Keratinocyte (primary cell): ENCODE measurements around the gene PNMA6F. TPM values are rescaled to one million over a fixed set of nuclear protein-coding genes. Genes with fewer than 3 reads are reported as not detected.

Source experiments
- DNase-seq: peaks from one replicate; pipeline ENCODE4 v3.0.0-alpha.2; 2011; ENCODE audit warnings: low read depth, missing footprints, low spot score
- FAIRE-seq: peaks from 2 replicates; lab custom pipeline; 2011; peaks lifted over from hg19 to GRCh38; lab: Jason Lieb, UNC
- H2AFZ ChIP-seq: 2 replicates; pipeline ENCODE4 v1.6.0; 2012; ENCODE audit warnings: low read length, control low read depth, inconsistent platforms; ENCODE audit not compliant: control insufficient read depth
- H3K27ac ChIP-seq: 2 replicates; pipeline ENCODE4 v1.5.1; 2011; ENCODE audit warnings: low read length; ENCODE audit not compliant: control insufficient read depth, insufficient read depth
- H3K27me3 ChIP-seq: 3 replicates; pipeline ENCODE4 v1.6.0; 2011; ENCODE audit warnings: low read length; ENCODE audit not compliant: control insufficient read depth, insufficient read depth; ENCODE audit errors: extremely low read depth
- H3K36me3 ChIP-seq, 2 experiments: 2 replicates in 1 of 2; 3 replicates in 1 of 2; pipeline ENCODE4 v1.5.1; 2011; ENCODE audit warnings: low read length in 2 of 2, mild to moderate bottlenecking in 1 of 2; ENCODE audit not compliant: control insufficient read depth in 2 of 2, insufficient read depth in 2 of 2; ENCODE audit errors: extremely low read depth in 1 of 2
- H3K4me1 ChIP-seq: 3 replicates; pipeline ENCODE4 v1.5.1; 2011; ENCODE audit warnings: low read length; ENCODE audit not compliant: control insufficient read depth, insufficient read depth; ENCODE audit errors: extremely low read depth
- H3K4me2 ChIP-seq: 3 replicates; pipeline ENCODE4 v1.6.0; 2011; ENCODE audit warnings: low read depth, low read length; ENCODE audit not compliant: control insufficient read depth, insufficient read depth; ENCODE audit errors: extremely low read depth
- H3K4me3 ChIP-seq, 3 experiments: fragments of 200-600 bp in 1 of 3; sonication (generic) in 1 of 3; 2 replicates in 2 of 3; 3 replicates in 1 of 3; pipeline ENCODE4 v1.5.1; 2011 to 2016; ENCODE audit warnings: low read length in 3 of 3, mild to moderate bottlenecking in 3 of 3, control low read depth in 2 of 3, inconsistent platforms in 1 of 3, low read depth in 1 of 3, mixed read lengths in 1 of 3, mixed run types in 1 of 3, moderate library complexity in 1 of 3; ENCODE audit not compliant: control insufficient read depth in 2 of 3, insufficient read depth in 2 of 3; ENCODE audit errors: extremely low read depth in 1 of 3
- H3K79me2 ChIP-seq: 2 replicates; pipeline ENCODE4 v1.6.0; 2012; ENCODE audit warnings: low read length; ENCODE audit not compliant: control insufficient read depth, insufficient read depth
- H3K9ac ChIP-seq: 3 replicates; pipeline ENCODE4 v1.6.0; 2011; ENCODE audit warnings: low read length; ENCODE audit not compliant: control insufficient read depth, insufficient read depth; ENCODE audit errors: extremely low read depth
- H3K9me1 ChIP-seq: 3 replicates; pipeline ENCODE4 v1.6.0; 2011; ENCODE audit warnings: low read length; ENCODE audit not compliant: control insufficient read depth, insufficient read depth; ENCODE audit errors: extremely low read depth
- H3K9me3 ChIP-seq: 2 replicates; pipeline ENCODE4 v1.5.1; 2012; ENCODE audit warnings: low read depth, low read length; ENCODE audit not compliant: control insufficient read depth
- H4K20me1 ChIP-seq: 3 replicates; pipeline ENCODE4 v1.6.0; 2011; ENCODE audit warnings: low read length; ENCODE audit not compliant: control insufficient read depth, insufficient read depth; ENCODE audit errors: extremely low read depth
- CTCF ChIP-seq, 3 experiments: IDR thresholded peaks in 1 of 3; conservative IDR thresholded peaks in 1 of 3; optimal IDR thresholded peaks in 1 of 3; 2 replicates in 2 of 3; 3 replicates in 1 of 3; pipeline versions ENCODE3 to v1.5.1; 2011; ENCODE audit warnings: low read length in 3 of 3, mild to moderate bottlenecking in 3 of 3, moderate library complexity in 2 of 3, control low read depth in 1 of 3, inconsistent platforms in 1 of 3; ENCODE audit not compliant: insufficient read depth in 2 of 3; ENCODE audit errors: extremely low read depth in 1 of 3
- EZH2 ChIP-seq: IDR thresholded peaks from one replicate; pipeline ENCODE4 v1.6.1; 2012; ENCODE audit warnings: inconsistent platforms, mild to moderate bottlenecking, low read length, moderate library complexity
- dilution Hi-C: fragments of 300-500 bp; cut with MboI; formaldehyde crosslinking; loops from one replicate; pipeline ENCODE4 v1.7.0; 2020; ENCODE audit warnings: low sequenced_read_pairs; ENCODE audit not compliant: extremely low pct_ligation_motif_present
- polyA plus RNA-seq, 5 experiments: library from polyadenylated mRNA; depleted of rRNA in 3 of 5; stranded (reverse) in 3 of 5; stranded (forward) in 1 of 5; unstranded in 1 of 5; fragments of >200 nt; gene quantifications; 1 replicate in 1 of 5; 2 replicates in 3 of 5; 3 replicates in 1 of 5; pipeline versions ENCODE4 v1.2.1 to v1.2.3, GENCODE V29; 2011 to 2012; ENCODE audit warnings: missing spikeins in 2 of 5, low read depth in 1 of 5, low replicate concordance in 1 of 5

Gene PNMA6F
- polyA plus RNA-seq, 1 donor (not counting 4 experiments of a cell fraction or from before 2014, with no cell fraction given) = not detected

- no peaks in the 10 kb centered on the region for H3K79me2 ChIP-seq
- no peak for TF ChIP-seq EZH2
- TF ChIP-seq CTCF (optimal IDR thresholded peaks at IDR 0.05 in 1 of 3, IDR thresholded peaks at IDR 0.05 in 1 of 3, conservative IDR thresholded peaks at IDR 0.05 in 1 of 3; ENCODE audit: extremely low read depth in 1 of 3, insufficient read depth in 2 of 3, low read length in 3 of 3) = no peak
- FAIRE-seq (no peak), DNase-seq (no peak)
- H2AFZ ChIP-seq = no peak overlapping the region
- H3K9me1 ChIP-seq = no peaks in the 10 kb centered on the region
- no peaks in the 10 kb centered on the region for H3K4me1 ChIP-seq
- H3K9ac ChIP-seq = no peak overlapping the region
- no peaks in the 10 kb centered on the region for H3K36me3 ChIP-seq
- no peaks in the 10 kb centered on the region for H4K20me1 ChIP-seq
- dilution Hi-C loops = no loop called here
- no peak overlapping the region for H3K27ac ChIP-seq
- H3K4me3 ChIP-seq = no peak overlapping the region
- H3K4me2 ChIP-seq = no peak overlapping the region
- H3K27me3 ChIP-seq = peaks cover 3% of the 10 kb centered on the region
- H3K9me3 ChIP-seq = no peaks in the 10 kb centered on the region
Measured at GRCh38 chrX:153301746-153302145, 19.8 kb downstream of the PNMA6F start.

GRCh38 chrX:153299855-153300254 lies 21.7 kb downstream of the PNMA6F start:
- no peaks in the 10 kb centered on the region for H3K27me3 ChIP-seq
- no peak overlapping the region for H3K4me2 ChIP-seq
- DNase-seq (no peak), FAIRE-seq (no peak)
- H2AFZ ChIP-seq = no peak overlapping the region
- TF ChIP-seq EZH2 (no peak), CTCF (optimal IDR thresholded peaks at IDR 0.05 in 1 of 3, IDR thresholded peaks at IDR 0.05 in 1 of 3, conservative IDR thresholded peaks at IDR 0.05 in 1 of 3; ENCODE audit: extremely low read depth in 1 of 3, insufficient read depth in 2 of 3, low read length in 3 of 3) (no peak)
- no peaks in the 10 kb centered on the region for H3K36me3 ChIP-seq
- no peaks in the 10 kb centered on the region for H3K9me3 ChIP-seq
- no peaks in the 10 kb centered on the region for H3K4me1 ChIP-seq
- dilution Hi-C loops = no loop called here
- H3K9me1 ChIP-seq = no peaks in the 10 kb centered on the region
- no peak overlapping the region for H3K4me3 ChIP-seq
- H3K79me2 ChIP-seq = no peaks in the 10 kb centered on the region
- no peaks in the 10 kb centered on the region for H4K20me1 ChIP-seq
- H3K9ac ChIP-seq = no peak overlapping the region
- no peak overlapping the region for H3K27ac ChIP-seq
